Right cardiac atrium (tissue), 5 donors: ENCODE data around the gene IFT122. TPM values are rescaled to one million over a fixed set of nuclear protein-coding genes. Genes with fewer than 3 reads are reported as not detected.
A peak's percentile ranks its signal among the peaks of the same experiment; 100 is the strongest.
"Not testable (repeated sequence)": the region's sequence is repeated elsewhere in the genome, so short reads cannot be mapped to it uniquely, and the experiment has no call there.

Source experiments
- ATAC-seq, 2 donors: fragments of 200-7000 bp; cut with Tn5 transposase; one replicate each; pipeline versions ENCODE4 v1.8.0 to v1.9.1; 2020; ENCODE audit warnings: moderate library complexity in 2 of 2, mild to moderate bottlenecking in 1 of 2
- DNase-seq, 3 donors: peaks; one replicate each; pipeline ENCODE4 v3.0.0-alpha.2; 2020
- H3K27ac ChIP-seq: one replicate; pipeline ENCODE4 v1.5.1; 2013; ENCODE audit warnings: mild to moderate bottlenecking, low read length, control low read depth, moderate library complexity
- H3K27me3 ChIP-seq: one replicate; pipeline ENCODE4 v1.6.1; 2013; ENCODE audit not compliant: control insufficient read depth, insufficient read depth
- H3K4me1 ChIP-seq: one replicate; pipeline ENCODE4 v1.6.1; 2013; ENCODE audit warnings: low read length; ENCODE audit not compliant: control insufficient read depth, insufficient read depth
- H3K4me3 ChIP-seq: one replicate; pipeline ENCODE4 v1.5.1; 2013; ENCODE audit warnings: low read length, control low read depth
- H3K9me3 ChIP-seq: one replicate; pipeline ENCODE4 v1.6.1; 2013; ENCODE audit warnings: low read length; ENCODE audit not compliant: control insufficient read depth
- WGBS: extraction: QIAGEN DNeasy Blood & Tissue Kit; methylation state at CpG from one replicate; pipeline ENCODE4 v1.1.7; 2013; 5-methylcytosine and 5-hydroxymethylcytosine counted together
- intact Hi-C, 4 donors: fragments of 100-400 bp; cut with DNase I; formaldehyde crosslinking; loops; one replicate each; pipeline versions ENCODE4 v1.11.0 to v1.14.0; 2022 to 2023
- polyA plus RNA-seq: library from polyadenylated mRNA; stranded (reverse); fragments of 200-250 nt; gene quantifications from one replicate; pipeline ENCODE4 v1.2.3, GENCODE V29; 2013
- total RNA-seq, 4 donors: library from RNA; stranded (reverse); fragmentation: NEBNext Ultra II Directional; extraction: Animal tissue kit (Norgen Biotek cat#: 25700); gene quantifications; one replicate each; pipeline ENCODE4 v1.2.1, GENCODE V29; 2021
- donor health status: healthy with polysubstance abuse.
- donor health status: DM: no; HTN: yes; CAD: no.
- donor health status: DM: no; HTN: no; CAD: no.
- donor health status: DM: no; HTN: yes; CAD: no; lungs with severe emphysema.
- donor health status: DM: yes; HTN: yes; CAD: no.

The IFT122 gene
- total and polyA plus RNA-seq, 5 donors = 17.7 to 46.4 (median 35.7) TPM

GRCh38 chr3:129474984-129475804 lies 35.2 kb downstream of the IFT122 start:
- Histone ChIP-seq H3K4me1 (peaks cover 3% of the 10 kb centered on the region), H3K9me3 (no peaks in the 10 kb centered on the region), H3K27ac (no peak overlapping the region), H3K27me3 (no peaks in the 10 kb centered on the region), H3K4me3 (no peak overlapping the region)
- WGBS = 96% methylated on average over 10 of the region's 10 CpGs
- intact Hi-C loops = no loop called here
- ATAC-seq (no peak), DNase-seq (no peak)

GRCh38 chr3:129475863-129476262 lies 35.8 kb downstream of the IFT122 start:
- no peak overlapping the region for H3K27ac ChIP-seq
- H3K9me3 ChIP-seq = no peaks in the 10 kb centered on the region
- ATAC-seq (no peak), DNase-seq (no peak)
- no peaks in the 10 kb centered on the region for H3K27me3 ChIP-seq
- WGBS = 96% methylated on average over 3 of the region's 3 CpGs
- no peak overlapping the region for H3K4me3 ChIP-seq
- intact Hi-C loops = no loop called here
- peaks cover 3% of the 10 kb centered on the region for H3K4me1 ChIP-seq

- WGBS = 93% methylated on average over 6 of the region's 6 CpGs
- no peak overlapping the region for H3K27ac ChIP-seq
- no peak overlapping the region for H3K4me3 ChIP-seq
- H3K27me3 ChIP-seq = no peaks in the 10 kb centered on the region
- no peaks in the 10 kb centered on the region for H3K9me3 ChIP-seq
- no peak for DNase-seq
- no peak for ATAC-seq
- H3K4me1 ChIP-seq = peaks cover 1% of the 10 kb centered on the region
- intact Hi-C loops = no loop called here
Observed at GRCh38 chr3:129476586-129476985, 36.6 kb downstream of the IFT122 start.

- ATAC-seq = peak; percentile 4 to 17
- H3K27me3 ChIP-seq, H3K4me1 ChIP-seq, H3K4me3 ChIP-seq, H3K9me3 ChIP-seq: not testable (repeated sequence)
- WGBS = 49% methylated on average over 7 of the region's 11 CpGs
- peak overlapping the region; percentile 25 for H3K27ac ChIP-seq
- peak; percentile 56 to 83 (median 83) for DNase-seq
- intact Hi-C loops = loop anchor here in 2 of 4 donors (10.0 kb wide), 1 partner anchor 344 kb away; no protein-coding TSS in a partner anchor
Observed at GRCh38 chr3:129481225-129481765, 41.3 kb downstream of the IFT122 start.

- intact Hi-C loops = loop anchor here in 2 of 4 donors (10.0 kb wide), 1 partner anchor 343 kb away; no protein-coding TSS in a partner anchor
- H3K27ac ChIP-seq = peak overlapping the region; percentile 54
- H3K4me1 ChIP-seq = peaks cover 3% of the 10 kb centered on the region
- no peaks in the 10 kb centered on the region for H3K9me3 ChIP-seq
- WGBS = 45% methylated on average over 12 of the region's 12 CpGs
- no peak overlapping the region for H3K4me3 ChIP-seq
- ATAC-seq (peak; percentile 75 to 81), DNase-seq (peak; percentile 81 to 89 (median 87))
- H3K27me3 ChIP-seq = no peaks in the 10 kb centered on the region
Observed at GRCh38 chr3:129481766-129482332, 41.8 kb downstream of the IFT122 start.

GRCh38 chr3:129482721-129483120 lies 42.7 kb downstream of the IFT122 start:
- ATAC-seq (no peak), DNase-seq (no peak)
- intact Hi-C loops = loop anchor here in 2 of 4 donors (10.0 kb wide), 1 partner anchor 342 kb away; no protein-coding TSS in a partner anchor
- 66% methylated on average over 1 of the region's 1 CpG for WGBS
- Histone ChIP-seq H3K27ac (peak overlapping the region; percentile 54), H3K9me3 (no peaks in the 10 kb centered on the region), H3K4me3 (no peak overlapping the region), H3K27me3 (no peaks in the 10 kb centered on the region), H3K4me1 (peaks cover 6% of the 10 kb centered on the region)

- Histone ChIP-seq H3K27ac (no peak overlapping the region), H3K27me3 (no peaks in the 10 kb centered on the region), H3K4me3 (no peak overlapping the region), H3K4me1 (peaks cover 6% of the 10 kb centered on the region), H3K9me3 (no peaks in the 10 kb centered on the region)
- intact Hi-C loops = loop anchor here in 2 of 4 donors (10.0 kb wide), 1 partner anchor 341 kb away; no protein-coding TSS in a partner anchor
- ATAC-seq = no peak
- no peak for DNase-seq
- WGBS = 86% methylated on average over 8 of the region's 8 CpGs
Observed at GRCh38 chr3:129483870-129484269, 43.8 kb downstream of the IFT122 start.

GRCh38 chr3:129485146-129485545 lies 45.1 kb downstream of the IFT122 start:
- ATAC-seq, H3K27me3 ChIP-seq, H3K4me1 ChIP-seq, H3K9me3 ChIP-seq, H3K4me3 ChIP-seq, DNase-seq: not testable (repeated sequence)
- peak overlapping the region; percentile 68 for H3K27ac ChIP-seq
- WGBS = 90% methylated on average over 6 of the region's 6 CpGs
- intact Hi-C loops = loop anchor here in 3 of 4 donors (5.0 to 10.0 kb wide), 2 partner anchors 340 to 342 kb away; no protein-coding TSS in a partner anchor

- peak overlapping the region; percentile 68 for H3K27ac ChIP-seq
- intact Hi-C loops = loop anchor here in 3 of 4 donors (5.0 to 10.0 kb wide), 2 partner anchors 339 to 341 kb away; no protein-coding TSS in a partner anchor
- H3K27me3 ChIP-seq = no peaks in the 10 kb centered on the region
- WGBS = 46% methylated on average over 11 of the region's 11 CpGs
- H3K4me1 ChIP-seq = peaks cover 9% of the 10 kb centered on the region
- no peaks in the 10 kb centered on the region for H3K9me3 ChIP-seq
- no peak overlapping the region for H3K4me3 ChIP-seq
- ATAC-seq (peak; percentile 67 to 75), DNase-seq (peak; percentile 92 to 93 (median 93))
Observed at GRCh38 chr3:129485721-129486663, 46.0 kb downstream of the IFT122 start.

- Histone ChIP-seq H3K27ac (peak overlapping the region; percentile 65), H3K27me3 (no peaks in the 10 kb centered on the region), H3K9me3 (no peaks in the 10 kb centered on the region), H3K4me3 (no peak overlapping the region), H3K4me1 (peaks cover 9% of the 10 kb centered on the region)
- ATAC-seq = no peak
- no peak for DNase-seq
- WGBS = 87% methylated on average over 2 of the region's 2 CpGs
- intact Hi-C loops = loop anchor here in 3 of 4 donors (5.0 to 10.0 kb wide), 2 partner anchors 338 to 341 kb away; no protein-coding TSS in a partner anchor
Observed at GRCh38 chr3:129486664-129487035, 46.6 kb downstream of the IFT122 start.
